ENCODE data around the gene FAAP100.
"Not testable (repeated sequence)": the region's sequence is repeated elsewhere in the genome, so short reads cannot be mapped to it uniquely, and the experiment has no call there.

FAAP100 gene

DNA sequence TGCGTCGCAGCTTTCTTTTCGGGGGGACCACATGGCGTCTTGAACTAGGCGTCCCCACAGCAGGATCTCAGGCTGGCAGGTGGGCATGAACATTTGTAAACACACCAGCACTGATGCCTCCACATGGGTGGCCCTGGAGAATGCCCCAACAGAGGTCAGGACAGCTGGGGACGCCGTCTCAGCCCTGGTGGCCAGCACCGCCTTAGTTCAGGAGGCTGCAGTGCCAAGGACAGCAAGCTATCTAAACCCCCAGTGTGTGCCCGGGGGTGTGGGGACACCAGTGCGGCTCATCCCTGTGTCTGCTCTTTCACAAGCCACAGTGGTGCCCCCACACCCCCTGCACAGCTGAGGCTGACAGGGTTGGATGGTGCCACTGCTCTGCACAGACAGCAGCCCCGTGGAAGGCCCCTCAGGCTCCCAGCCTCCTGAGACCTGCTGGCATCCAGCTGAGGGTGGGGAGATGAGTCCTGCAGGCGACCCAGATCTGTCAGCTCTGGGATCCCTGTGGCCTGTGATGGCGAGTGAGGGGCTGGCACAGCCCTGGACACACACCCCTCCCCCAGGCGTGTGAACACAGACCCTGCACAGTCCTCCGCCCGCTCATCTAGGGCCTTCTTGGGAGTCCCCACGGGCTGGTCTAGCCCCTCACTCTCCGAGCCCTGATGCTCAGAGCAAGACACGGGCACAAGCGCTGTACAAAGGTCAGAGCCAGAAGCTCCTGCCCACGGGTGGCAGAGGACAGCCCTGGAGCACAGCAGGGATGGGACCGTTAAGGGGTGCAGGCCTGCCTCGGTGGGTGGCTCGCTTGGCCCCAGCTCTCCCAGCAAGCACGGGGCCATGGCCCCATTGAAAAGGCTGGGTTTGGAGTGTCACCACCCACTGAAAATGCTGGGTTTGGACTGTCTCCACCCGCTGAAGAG is 13.2 kb downstream of the FAAP100 start:
- DNase-seq (ENCODE audit: low spot score) = no peak

DNA sequence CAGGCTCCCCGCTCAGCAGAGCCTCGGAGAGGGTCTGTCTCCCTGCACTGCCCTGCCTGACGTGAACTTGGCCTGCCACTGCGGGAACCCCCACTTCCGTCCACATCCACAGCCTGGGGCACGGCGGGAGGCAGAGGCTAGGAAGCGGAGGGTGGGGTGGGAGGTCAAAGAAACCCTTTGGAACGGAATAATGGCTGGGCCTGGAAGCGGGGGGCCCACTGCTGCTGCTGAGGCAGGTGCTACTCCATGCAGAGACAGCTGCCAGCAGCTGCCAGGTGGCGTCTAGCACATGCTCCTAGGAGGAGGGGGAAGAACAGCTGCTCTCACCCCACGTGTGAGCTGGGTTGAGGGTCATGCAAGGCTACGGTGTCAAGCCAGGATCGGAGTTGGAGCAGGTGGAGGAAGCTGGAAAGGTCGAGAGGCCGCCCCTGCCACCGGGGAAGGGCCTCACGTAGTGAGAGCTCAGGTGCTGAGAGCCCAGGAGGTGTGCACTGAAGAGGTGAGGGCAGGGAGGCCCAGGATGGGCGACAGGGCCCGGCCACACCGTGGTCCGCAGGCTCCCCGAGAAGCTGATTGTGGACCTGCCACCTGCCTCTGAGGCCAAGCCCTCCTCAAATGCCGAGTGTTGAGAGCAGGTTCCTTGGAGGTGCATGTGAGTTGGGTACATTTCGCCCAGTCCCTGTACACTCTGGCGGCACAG is 14.1 kb downstream of the FAAP100 start:
- DNase-seq (ENCODE audit: low spot score) = no peak

DNA sequence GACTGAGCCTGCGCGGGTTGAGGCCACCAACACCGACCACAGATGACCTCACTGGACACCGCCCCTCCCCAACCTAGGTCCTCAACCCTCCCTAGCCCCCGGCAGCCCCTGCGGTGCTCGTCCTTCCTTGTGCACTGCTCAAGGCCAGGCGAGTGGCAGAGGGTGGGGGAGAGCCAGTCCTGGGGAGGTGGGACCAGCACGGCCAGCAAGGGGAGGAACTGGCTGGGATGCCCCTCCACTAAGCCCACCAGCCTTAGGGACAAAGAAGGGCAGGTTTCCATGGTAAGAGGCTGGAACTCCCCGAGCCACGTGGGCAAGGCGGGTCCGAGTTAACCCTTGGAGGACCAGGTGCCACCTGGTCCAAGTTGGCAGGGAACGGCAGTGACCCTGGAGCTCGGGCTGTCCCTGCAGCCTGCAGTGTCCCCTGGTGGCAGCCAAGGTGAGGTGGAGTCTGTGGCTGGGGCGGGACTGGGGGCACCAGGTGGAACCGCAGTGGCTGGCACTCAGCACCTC is 14.8 kb downstream of the FAAP100 start:
- DNase-seq (ENCODE audit: low spot score) = peak; percentile 69

DNA sequence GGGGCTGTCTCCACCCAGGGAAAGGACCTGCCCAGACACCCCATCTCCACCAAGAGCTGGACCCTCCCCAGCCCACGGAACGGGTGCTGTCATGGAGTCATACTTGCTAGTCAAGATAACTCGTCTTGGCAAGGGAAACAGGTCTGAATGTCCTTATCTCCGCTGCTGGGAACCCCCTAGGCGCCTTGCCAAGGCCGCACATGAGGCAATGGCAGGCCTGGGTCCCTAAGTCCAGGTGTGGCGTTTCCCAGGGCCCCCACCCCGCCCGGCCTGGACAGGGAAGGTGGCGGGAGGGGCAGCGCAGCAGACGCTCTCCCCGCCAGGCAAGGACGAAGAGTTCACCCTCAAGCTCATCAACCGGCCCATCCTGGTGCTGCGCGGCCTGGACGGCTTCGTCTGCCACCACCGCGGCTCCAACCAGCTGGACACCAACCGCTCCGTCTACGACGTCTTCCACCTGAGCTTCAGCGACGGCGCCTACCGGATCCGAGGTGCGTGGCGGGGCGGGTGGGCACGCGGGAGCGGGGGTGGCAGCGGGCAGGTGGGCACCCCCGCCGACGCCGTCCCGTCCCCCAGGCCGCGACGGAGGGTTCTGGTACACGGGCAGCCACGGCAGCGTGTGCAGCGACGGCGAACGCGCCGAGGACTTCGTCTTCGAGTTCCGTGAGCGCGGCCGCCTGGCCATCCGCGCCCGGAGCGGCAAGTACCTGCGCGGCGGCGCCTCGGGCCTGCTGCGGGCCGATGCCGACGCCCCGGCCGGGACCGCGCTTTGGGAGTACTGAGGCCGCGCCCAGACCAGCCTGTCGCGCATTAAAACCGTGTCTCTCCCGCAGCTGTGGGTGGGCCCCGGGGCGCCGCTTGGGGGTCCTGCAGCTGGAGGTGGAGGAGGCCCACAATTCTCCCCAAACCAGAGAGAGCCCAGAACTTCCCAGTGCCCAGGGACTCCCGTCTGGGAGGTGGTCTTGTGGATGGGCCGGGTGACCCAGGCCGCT is 15.6 kb downstream of the FAAP100 start:
- no peak for DNase-seq (ENCODE audit: low spot score)

DNA sequence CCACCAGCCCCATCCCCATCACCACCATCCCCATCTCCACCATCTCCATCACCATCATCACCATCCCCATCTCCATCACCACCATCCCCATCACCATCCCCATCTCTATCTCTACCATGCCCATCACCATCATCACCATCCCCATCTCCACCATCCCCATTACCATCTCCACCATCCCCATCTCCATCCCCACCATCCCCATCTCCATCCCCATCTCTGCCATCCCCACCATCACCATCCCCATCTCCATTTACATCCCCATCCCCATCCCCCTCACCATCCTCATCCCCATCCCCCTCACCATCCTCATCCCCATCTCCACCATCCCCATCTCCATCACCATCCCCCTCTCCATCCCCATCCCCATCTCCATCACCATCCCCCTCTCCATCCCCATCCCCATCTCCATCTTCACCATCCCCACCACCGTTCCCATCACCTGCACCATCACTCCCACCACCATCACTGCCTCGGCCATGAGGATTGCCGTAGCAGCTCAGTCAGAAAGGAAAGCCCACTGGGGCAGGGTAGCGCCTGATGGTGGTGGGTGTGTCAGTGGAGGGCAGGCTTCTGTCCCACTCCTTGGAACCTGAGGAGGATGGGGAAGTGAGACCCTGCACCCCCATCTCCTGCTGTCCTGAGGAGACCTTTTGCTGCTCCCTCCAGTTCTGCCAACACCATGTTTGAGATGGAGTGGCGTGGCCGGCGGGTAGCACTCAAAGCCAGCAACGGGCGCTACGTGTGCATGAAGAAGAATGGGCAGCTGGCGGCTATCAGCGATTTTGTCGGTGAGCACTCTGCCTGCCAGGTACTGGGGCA is 16.5 kb downstream of the FAAP100 start:
- DNase-seq (ENCODE audit: low spot score) = no peak

DNA sequence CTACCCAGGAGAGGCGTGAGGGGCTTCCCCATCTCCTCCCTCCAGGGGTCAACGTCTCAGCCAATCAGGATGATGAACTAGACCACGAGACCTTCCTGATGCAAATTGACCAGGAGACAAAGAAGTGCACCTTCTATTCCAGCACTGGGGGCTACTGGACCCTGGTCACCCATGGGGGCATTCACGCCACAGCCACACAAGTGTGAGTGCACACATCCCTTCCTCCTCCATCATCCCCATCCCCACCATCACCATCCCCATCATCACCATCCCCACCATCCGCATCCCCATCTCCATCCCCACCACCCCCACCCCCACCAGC is 17.2 kb downstream of the FAAP100 start:
- no peak for DNase-seq (ENCODE audit: low spot score)

DNA sequence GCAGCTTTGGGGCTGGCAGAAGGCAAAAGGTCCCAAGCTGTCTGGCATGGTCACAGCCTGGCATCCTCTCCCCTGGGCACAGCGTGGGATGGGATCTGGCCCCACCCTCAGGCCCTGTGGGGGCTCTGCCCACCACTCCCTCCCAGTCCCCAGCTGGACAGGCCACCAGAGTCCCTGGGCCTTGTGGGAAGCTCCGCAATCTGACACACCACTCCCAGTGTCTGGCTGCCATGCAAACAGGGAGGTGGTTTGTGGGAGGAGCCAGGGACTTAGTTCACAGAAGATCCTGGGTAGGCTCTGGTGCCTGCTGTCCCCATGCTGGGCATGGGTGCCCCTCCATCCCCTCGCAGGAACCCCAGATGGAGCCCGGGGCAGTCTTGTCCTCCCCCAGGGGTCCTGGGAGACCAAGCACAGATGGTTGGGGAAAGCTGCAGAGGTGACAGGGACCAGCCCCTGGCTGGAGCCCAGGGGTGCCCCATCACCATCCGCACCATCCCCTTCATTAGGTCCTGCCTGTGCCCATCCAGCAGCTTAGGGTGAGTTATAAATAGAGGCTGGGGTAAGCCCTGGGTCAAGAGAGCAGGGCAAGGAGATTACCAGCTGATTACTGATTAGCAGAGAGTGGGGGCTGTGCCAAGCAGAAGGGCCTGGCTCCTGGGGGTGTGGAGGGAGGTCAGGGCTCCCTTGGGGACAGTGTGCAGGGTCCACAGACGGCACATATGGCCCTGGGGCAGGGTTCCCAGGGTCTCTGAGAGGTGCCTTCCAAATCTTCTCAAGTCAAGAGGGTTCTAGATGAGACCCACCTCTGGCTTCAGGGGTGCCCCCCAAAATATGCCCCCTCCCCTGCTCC is 17.8 kb downstream of the FAAP100 start:
- DNase-seq (ENCODE audit: low spot score) = no peak

DNA sequence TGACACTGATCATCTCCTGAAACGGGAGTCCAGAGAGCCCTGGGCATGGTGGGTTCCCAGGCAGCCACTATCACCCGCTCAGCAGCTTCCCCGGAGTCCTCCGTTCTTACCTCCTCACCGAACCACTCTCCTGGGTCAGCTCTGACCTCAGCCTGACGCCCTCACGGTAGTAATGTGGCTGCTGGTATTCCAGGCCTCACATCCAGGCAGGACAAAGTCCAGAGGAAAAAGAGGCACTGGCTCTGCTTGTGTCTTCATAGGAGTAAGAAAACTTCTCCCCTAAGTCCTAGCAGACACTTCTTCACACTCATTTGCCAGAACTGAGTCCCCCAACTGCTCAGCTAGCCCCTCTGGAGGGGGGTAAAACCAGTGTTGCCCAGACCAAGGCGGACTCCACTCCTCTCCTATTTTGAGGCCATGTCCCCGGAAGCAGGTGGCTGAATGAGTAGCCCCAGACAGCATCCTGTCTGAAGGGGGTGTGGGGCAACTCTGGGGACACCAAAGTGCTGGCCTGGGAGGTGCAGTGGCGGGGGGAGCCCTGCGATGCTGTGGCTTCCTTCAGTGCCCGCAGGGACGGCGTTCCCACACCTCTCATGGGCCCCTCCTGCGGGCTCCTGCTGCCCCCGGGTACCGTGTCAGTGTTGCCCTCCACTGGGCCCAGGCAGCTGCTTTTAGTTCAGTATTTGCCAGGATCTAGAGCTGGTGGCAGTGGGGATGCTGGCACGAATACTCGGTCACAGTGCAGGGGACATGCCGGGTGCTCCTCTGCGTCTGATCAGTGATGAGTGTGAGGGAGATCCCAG is 18.6 kb downstream of the FAAP100 start:
- no peak for DNase-seq (ENCODE audit: low spot score)

DNA sequence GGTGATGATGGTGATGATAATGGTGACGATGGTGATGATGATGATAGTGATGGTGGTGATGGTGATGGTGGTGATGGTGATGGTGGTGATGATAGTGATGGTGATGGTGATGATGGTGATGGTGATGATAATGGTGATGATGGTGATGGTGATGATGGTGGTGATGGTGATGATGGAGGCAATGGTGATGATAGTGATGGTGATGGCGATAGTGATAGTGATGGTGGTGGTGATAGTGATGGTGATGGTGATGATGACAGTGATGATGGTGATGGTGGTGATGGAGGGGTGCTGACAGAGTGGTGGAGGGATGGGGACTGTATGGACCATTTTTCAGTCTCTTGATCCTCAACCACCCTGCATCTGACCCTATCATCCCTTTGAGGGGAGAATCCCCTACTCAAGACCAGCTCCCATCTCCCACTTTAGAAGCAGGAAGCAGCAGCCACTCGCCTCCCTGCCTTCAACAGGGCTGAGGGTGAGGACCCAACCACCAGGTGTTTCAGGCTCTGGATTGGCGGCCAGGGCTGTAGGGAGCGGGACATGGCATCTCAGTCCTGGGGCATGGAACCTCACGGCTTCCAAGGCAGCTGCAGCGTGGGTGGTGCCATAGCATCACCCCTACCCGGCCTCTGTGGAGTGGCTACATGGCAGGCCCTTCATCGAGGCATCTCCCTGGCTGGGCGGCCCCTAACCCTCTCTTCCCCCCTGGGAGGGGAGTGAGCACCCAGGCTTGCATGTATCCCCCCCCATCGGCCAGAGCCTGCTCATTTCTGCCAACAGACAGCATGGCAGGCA is 19.5 kb downstream of the FAAP100 start:
- DNase-seq (ENCODE audit: low spot score) = no peak

DNA sequence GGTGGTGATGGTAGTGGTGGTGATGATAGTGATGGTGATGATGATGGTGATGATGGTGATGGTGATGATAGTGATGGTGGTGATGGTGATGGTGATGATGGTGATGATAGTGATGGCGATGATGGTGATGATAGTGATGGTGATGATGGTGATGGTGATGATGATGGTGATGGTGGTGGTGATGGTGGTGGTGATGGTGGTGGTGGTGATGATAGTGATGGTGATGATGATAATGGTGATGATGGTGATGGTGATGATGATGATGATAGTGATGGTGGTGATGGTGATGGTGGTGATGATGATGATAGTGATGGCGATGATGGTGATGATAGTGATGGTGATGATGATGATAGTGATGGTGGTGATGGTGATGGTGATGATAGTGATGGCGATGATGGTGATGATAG is 20.2 kb downstream of the FAAP100 start:
- not testable (repeated sequence) for DNase-seq (ENCODE audit: low spot score)

DNA sequence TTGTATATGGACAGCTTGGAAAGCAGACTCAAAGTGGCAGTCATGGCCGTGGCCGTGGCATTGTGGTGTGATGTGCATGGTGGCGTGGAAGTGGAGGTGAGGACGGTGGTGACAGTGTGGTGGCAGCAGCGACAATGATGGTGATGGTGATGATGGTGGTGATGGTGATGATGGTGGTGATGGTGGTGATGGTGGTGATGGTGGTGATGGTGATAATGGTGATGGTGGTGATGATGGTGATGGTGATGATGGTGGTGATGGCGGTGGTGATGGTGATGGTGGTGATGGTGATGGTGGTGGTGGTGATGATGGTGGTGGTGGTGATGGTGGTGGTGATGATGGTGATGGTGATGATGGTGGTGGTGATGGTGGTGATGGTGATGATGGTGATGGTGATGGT is 21.1 kb downstream of the FAAP100 start:
- not testable (repeated sequence) for DNase-seq (ENCODE audit: low spot score)

DNA sequence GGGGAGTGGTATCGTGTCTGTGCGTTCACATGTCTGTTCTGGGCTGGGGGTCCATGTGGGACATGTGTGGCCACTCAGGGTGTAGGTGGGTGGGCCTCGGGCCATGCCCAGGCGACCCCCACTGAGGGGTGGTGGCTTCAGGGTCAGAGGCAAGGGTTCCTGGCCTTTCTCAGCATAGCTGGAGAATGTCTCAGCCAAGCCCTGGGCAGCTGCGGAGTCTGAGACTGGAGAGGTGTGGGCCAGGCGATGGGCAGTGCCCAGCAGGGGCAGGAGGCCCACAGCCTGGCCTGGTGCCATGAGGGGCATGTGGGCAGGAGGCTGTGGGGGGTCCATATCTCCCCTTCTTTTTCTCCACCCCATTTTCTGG is 22.7 kb downstream of the FAAP100 start:
- no peak for DNase-seq (ENCODE audit: low spot score)

DNA sequence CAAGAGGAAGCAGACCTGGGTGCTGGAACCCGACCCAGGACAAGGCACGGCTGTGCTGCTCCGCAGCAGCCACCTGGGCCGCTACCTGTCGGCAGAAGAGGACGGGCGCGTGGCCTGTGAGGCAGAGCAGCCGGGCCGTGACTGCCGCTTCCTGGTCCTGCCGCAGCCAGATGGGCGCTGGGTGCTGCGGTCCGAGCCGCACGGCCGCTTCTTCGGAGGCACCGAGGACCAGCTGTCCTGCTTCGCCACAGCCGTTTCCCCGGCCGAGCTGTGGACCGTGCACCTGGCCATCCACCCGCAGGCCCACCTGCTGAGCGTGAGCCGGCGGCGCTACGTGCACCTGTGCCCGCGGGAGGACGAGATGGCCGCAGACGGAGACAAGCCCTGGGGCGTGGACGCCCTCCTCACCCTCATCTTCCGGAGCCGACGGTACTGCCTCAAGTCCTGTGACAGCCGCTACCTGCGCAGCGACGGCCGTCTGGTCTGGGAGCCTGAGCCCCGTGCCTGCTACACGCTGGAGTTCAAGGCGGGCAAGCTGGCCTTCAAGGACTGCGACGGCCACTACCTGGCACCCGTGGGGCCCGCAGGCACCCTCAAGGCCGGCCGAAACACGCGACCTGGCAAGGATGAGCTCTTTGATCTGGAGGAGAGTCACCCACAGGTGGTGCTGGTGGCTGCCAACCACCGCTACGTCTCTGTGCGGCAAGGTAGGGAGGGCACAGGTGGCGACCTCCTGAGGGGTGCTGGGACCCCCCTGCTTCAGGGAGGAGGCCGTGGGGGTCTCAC is 23.3 kb downstream of the FAAP100 start:
- no peak for DNase-seq (ENCODE audit: low spot score)

DNA sequence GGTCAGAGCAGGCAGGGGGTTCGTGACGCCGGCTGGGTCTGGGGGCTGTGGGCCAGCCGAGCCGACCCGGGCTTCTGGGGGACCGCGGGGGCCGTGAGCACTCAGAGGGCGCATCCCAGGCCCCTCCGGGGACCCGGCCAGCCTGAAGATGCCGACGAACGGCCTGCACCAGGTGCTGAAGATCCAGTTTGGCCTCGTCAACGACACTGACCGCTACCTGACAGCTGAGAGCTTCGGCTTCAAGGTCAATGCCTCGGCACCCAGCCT is 23.8 kb downstream of the FAAP100 start:
- no peak for DNase-seq (ENCODE audit: low spot score)

DNA sequence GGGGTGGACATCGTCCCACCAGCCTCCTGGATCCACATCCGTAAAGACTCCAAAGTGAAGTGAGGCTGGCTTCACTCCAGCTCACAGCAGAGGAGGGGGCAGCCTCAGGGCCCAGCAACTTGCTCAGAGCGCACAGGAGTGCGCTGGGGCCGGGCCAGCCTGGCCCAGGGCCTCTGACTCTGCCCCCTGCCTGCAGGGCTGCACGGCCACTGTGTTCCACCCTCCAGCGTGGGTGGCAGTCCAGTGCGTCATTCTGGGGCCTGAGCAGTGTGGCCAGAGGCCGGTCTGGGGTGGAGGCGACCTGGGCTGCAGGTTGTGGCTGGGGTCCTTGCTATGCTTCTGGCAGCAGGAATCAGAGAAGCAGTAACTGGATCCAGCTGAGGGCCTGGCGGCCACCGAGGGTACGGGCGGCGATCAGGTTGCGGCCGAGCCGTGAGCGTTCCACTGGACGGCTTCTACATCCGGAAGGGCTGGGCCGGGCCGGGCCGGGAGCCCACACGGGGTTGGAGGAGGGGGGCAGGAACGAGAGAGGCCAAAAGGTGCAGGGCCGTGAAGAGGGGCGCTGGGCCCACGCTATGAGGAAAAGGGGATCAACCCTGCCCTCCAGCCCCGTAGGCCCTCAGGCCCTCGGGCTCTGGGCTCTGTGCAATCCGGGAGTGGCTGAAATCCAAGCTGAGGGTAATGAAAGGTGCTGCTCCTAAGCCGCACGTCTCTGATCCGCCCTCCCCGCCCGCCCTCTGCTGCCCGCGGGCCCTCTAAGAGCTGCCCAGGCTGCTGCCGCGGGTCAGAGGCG is 24.4 kb downstream of the FAAP100 start, which contains the start of gene FSCN2:
FSCN2 (plus strand) TSS at position 787 of the 793 bp plus-strand sequence. CDS start 155 bp downstream, outside the sequence.
- peak; percentile 74 for DNase-seq (ENCODE audit: low spot score)

DNA sequence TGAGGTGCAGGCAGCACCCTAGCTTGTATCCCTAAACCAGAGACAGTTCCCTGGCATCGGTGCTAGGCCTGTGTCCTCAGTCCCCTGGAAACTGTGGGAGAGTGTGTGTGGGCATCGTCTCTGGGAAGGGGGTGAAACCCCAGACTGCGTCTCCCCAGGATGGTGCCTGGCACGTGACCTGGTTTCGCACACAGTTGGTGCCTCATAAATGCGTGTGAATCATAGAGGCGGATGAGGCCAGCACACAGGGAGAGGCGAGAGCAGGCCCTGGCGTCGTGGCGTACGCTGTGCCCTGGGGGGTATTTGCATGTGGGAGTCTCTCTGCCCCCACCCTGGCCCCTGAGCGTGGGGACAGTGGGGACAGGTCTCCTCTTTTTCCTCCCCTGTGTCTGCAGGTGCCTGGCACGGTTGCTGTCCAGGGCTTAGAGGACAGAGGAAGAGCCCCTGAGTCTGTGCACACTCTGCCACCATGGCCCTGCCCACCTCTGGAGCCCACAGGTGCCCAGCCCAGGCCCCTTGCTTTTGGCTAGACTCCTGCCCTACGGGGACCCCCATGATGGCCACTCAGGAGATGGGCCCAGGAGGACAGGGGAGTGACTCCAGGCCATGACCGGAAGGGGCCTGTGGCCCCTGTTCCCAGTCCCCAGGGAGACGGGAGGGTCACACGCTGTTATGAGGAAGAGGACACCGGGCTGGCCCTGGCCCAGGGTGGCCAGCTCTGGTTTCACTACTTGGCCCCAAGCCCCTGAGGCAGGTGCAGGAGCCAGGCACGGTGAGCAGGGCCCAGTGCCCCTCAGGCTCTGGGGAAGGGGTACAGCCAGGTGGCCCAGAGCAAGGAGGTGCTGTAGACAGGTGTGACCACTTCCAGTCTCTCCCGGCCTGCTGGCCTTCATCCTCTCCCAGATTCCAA is 25.2 kb downstream of the FAAP100 start:
- DNase-seq (ENCODE audit: low spot score) = no peak

Measured in AG08396 (cell line).